Neural cell (in vitro differentiated cells): Measurements from ENCODE around the gene NACA2.

Experiments
- CTCF ChIP-seq: fragments of 450-650 bp; IDR thresholded peaks from 2 replicates; pipeline ENCODE4 v1.5.1; 2014; ENCODE audit warnings: antibody characterized with exemption, mild to moderate bottlenecking, moderate library complexity; ENCODE audit not compliant: poor library complexity, severe bottlenecking
- EP300 ChIP-seq: fragments of 450-650 bp; conservative IDR thresholded peaks from 2 replicates; pipeline ENCODE4 v1.6.1; 2014; ENCODE audit warnings: antibody characterized with exemption, mild to moderate bottlenecking, moderate library complexity; ENCODE audit not compliant: poor library complexity, severe bottlenecking
- EZH2 ChIP-seq: fragments of 200-600, 300-800 bp; shearing (Covaris generic), sonication (generic); IDR thresholded peaks from 2 replicates; pipeline ENCODE4 v1.6.1; 2014; ENCODE audit warnings: antibody characterized with exemption, low read length, borderline replicate concordance, mild to moderate bottlenecking; ENCODE audit not compliant: insufficient read depth, poor library complexity, severe bottlenecking
- MXI1 ChIP-seq: fragments of 450-650 bp; conservative IDR thresholded peaks from 2 replicates; pipeline ENCODE4 v1.6.1; 2014; ENCODE audit warnings: antibody characterized with exemption, mild to moderate bottlenecking; ENCODE audit not compliant: poor library complexity, severe bottlenecking
- POLR2AphosphoS5 ChIP-seq: IDR thresholded peaks from 2 replicates; pipeline ENCODE4 v1.6.1; 2012
- REST ChIP-seq: IDR thresholded peaks from 2 replicates; pipeline ENCODE4 v1.6.1; 2012; ENCODE audit warnings: borderline replicate concordance
- SMC3 ChIP-seq: fragments of 450-650 bp; conservative IDR thresholded peaks from 2 replicates; pipeline ENCODE4 v1.6.1; 2014; ENCODE audit warnings: antibody characterized with exemption, mild to moderate bottlenecking, moderate library complexity; ENCODE audit not compliant: poor library complexity
- TAF1 ChIP-seq: IDR thresholded peaks from 2 replicates; pipeline ENCODE4 v1.6.1; 2012; ENCODE audit warnings: low read depth

GRCh38 chr17:61634942-61635538 lies 44.0 kb upstream of the NACA2 start:
- TF ChIP-seq TAF1 (no peak), MXI1 (no peak), CTCF (no peak), REST (no peak), EP300 (no peak), SMC3 (no peak), EZH2 (no peak), POLR2AphosphoS5 (no peak)
